K562 (cell line): ENCODE measurements around the gene CPT1C. TPM values are rescaled to one million over a fixed set of nuclear protein-coding genes. Genes with fewer than 3 reads are reported as not detected.

Experiments used
- ATAC-seq: fragments of 200-7000 bp; cut with Tn5 transposase; 3 replicates; pipeline ENCODE4 v1.9.1; 2020; ENCODE audit warnings: moderate library complexity
- BruUV-seq: library from RNA; stranded (reverse); fragments of 400-500 nt; replicated peaks from 2 replicates; lab custom pipeline; 2021; lab: Mats Ljungman, UMichigan
- CTCF ChIA-PET: fragments of 300-600 bp; formaldehyde crosslinking; extraction: SDS; loops from one replicate; lab custom pipeline; 2021; ENCODE audit warnings: low intra/inter-chr PET ratio; lab: Yijun Ruan, JAX
- POLR2A ChIA-PET: fragments of 300-600, 350-650 bp; sonication (Branson Sonifier 250); formaldehyde crosslinking; extraction: SDS; loops from one replicate; lab custom pipeline; 2021; ENCODE audit warnings: antibody characterized with exemption, inconsistent platforms; lab: Yijun Ruan, JAX
- DNase-seq, 4 experiments: peaks; one replicate each; pipeline versions ENCODE4 v3.0.0 to v3.0.0-alpha.2; 2011 to 2018; ENCODE audit warnings: low spot score in 3 of 4, mixed read lengths in 3 of 4; ENCODE audit errors: extremely low read depth in 1 of 4
- FAIRE-seq: peaks from 2 replicates; lab custom pipeline; 2011; peaks lifted over from hg19 to GRCh38; lab: Jason Lieb, UNC
- H2AFZ ChIP-seq: 2 replicates; pipeline ENCODE4 v1.6.0; 2011; ENCODE audit warnings: low read depth, low read length, control low read depth, inconsistent platforms
- H3K27ac ChIP-seq: fragments of 200-600 bp; 3 replicates; pipeline ENCODE4 v1.8.0; 2011; ENCODE audit warnings: low read depth, mild to moderate bottlenecking, control low read depth, inconsistent platforms, low read length, moderate library complexity, mixed read lengths; ENCODE audit errors: extremely low read depth
- H3K27me3 ChIP-seq, 2 experiments: fragments of 300-600 bp in 1 of 2; 2 replicates in 1 of 2; 3 replicates in 1 of 2; pipeline versions ENCODE4 v1.6.0 to v1.8.0; 2011; ENCODE audit warnings: inconsistent platforms in 2 of 2, low read length in 2 of 2, mild to moderate bottlenecking in 1 of 2, mixed read lengths in 1 of 2, moderate library complexity in 1 of 2; ENCODE audit not compliant: control insufficient read depth in 2 of 2, insufficient read depth in 2 of 2
- H3K36me3 ChIP-seq: fragments of 300-600 bp; 3 replicates; pipeline ENCODE4 v1.8.0; 2011; ENCODE audit warnings: mild to moderate bottlenecking, low read length, inconsistent platforms; ENCODE audit not compliant: control insufficient read depth, insufficient read depth
- H3K4me1 ChIP-seq, 2 experiments: fragments of 200-600 bp in 1 of 2; replicated peaks in 1 of 2; 2 replicates in 1 of 2; 3 replicates in 1 of 2; pipeline versions ENCODE4 v1.5.1 to v1.8.0; 2011; ENCODE audit warnings: inconsistent platforms in 2 of 2, low read length in 2 of 2, mild to moderate bottlenecking in 1 of 2, mixed read lengths in 1 of 2, moderate library complexity in 1 of 2; ENCODE audit not compliant: control insufficient read depth in 2 of 2, insufficient read depth in 2 of 2
- H3K4me2 ChIP-seq: 2 replicates; pipeline ENCODE4 v1.6.1; 2011; ENCODE audit warnings: low read length, control low read depth, inconsistent platforms, mixed read lengths; ENCODE audit not compliant: insufficient read depth
- H3K4me3 ChIP-seq: fragments of 200-600 bp; sonication (generic), shearing (Covaris generic); 2 replicates; pipeline ENCODE4 v1.5.1; 2016; ENCODE audit warnings: control low read depth, inconsistent platforms
- H3K79me2 ChIP-seq: fragments of 200-600 bp; 3 replicates; pipeline ENCODE4 v1.8.0; 2011; ENCODE audit warnings: low read length, inconsistent platforms; ENCODE audit not compliant: control insufficient read depth, insufficient read depth
- H3K9ac ChIP-seq, 2 experiments: 2 replicates each; pipeline versions ENCODE4 v1.6.0 to v1.6.1; 2011; ENCODE audit warnings: low read depth in 2 of 2, low read length in 2 of 2, control low read depth in 1 of 2, inconsistent platforms in 1 of 2, mild to moderate bottlenecking in 1 of 2, mixed read lengths in 1 of 2; ENCODE audit not compliant: insufficient read depth in 1 of 2
- H3K9me1 ChIP-seq: one replicate; pipeline ENCODE4 v1.6.0; 2011; ENCODE audit warnings: inconsistent platforms, mild to moderate bottlenecking, low read length, moderate library complexity; ENCODE audit not compliant: control insufficient read depth, insufficient read depth
- H3K9me3 ChIP-seq: replicated peaks from 2 replicates; pipeline ENCODE4 v1.5.1; 2011; ENCODE audit warnings: low read depth, low read length, inconsistent platforms; ENCODE audit not compliant: control insufficient read depth, insufficient read depth
- H4K20me1 ChIP-seq: replicated peaks from 2 replicates; pipeline ENCODE4 v1.6.1; 2011; ENCODE audit warnings: low read length, inconsistent platforms, mixed read lengths; ENCODE audit not compliant: control insufficient read depth, insufficient read depth
- FOXA1 ChIP-seq: fragments of 450-650 bp; IDR thresholded peaks from 2 replicates; pipeline ENCODE4 v1.6.1; 2016; ENCODE audit warnings: mild to moderate bottlenecking, borderline replicate concordance
- HOXB6 ChIP-seq: fragments of 250-450 bp; sonication (Bioruptor Pico); IDR thresholded peaks from 2 replicates; pipeline ENCODE4 v1.5.1; 2022; ENCODE audit warnings: mild to moderate bottlenecking, borderline replicate concordance
- IFI16 ChIP-seq: fragments of 250-450 bp; sonication (Bioruptor Pico); IDR thresholded peaks from 2 replicates; pipeline ENCODE4 v2.1.2; 2022; ENCODE audit warnings: mild to moderate bottlenecking, inconsistent platforms
- ZBED1 ChIP-seq: IDR thresholded peaks from 2 replicates; pipeline ENCODE4 v1.6.1; 2014
- ZFP1 ChIP-seq: fragments of 450-650 bp; formaldehyde crosslinking; IDR thresholded peaks from 2 replicates; pipeline ENCODE4 v1.4.0; 2020; ENCODE audit warnings: mild to moderate bottlenecking, mixed read lengths
- ZKSCAN1 ChIP-seq: fragments of 150-350 bp; IDR thresholded peaks from 2 replicates; pipeline ENCODE4 v1.6.1; 2016; ENCODE audit warnings: low read depth, low read length
- ZNF174 ChIP-seq: fragments of 250-450 bp; sonication (Bioruptor Pico); IDR thresholded peaks from 2 replicates; pipeline ENCODE4 v1.4.0; 2020; ENCODE audit warnings: mild to moderate bottlenecking
- ZNF316 ChIP-seq: fragments of 450-650 bp; IDR thresholded peaks from 2 replicates; pipeline ENCODE4 v1.6.1; 2016
- ZNF408 ChIP-seq: fragments of 250-450 bp; sonication (Bioruptor Pico); IDR thresholded peaks from 2 replicates; pipeline ENCODE4 v1.4.0; 2020; ENCODE audit warnings: low read depth, mild to moderate bottlenecking, moderate library complexity
- ZNF766 ChIP-seq: fragments of 200-800 bp; sonication (Bioruptor generic); conservative IDR thresholded peaks from 2 replicates; pipeline ENCODE4 v1.6.1; 2016; ENCODE audit warnings: missing genetic modification characterization, missing compliant biosample characterization
- WGBS: fragments of 100-300 bp; shearing (Covaris generic); methylation state at CpG from one replicate; pipeline ENCODE4 v1.1.6; 2016; ENCODE audit warnings: low coverage, mixed read lengths; ENCODE audit not compliant: insufficient coverage; ENCODE audit errors: missing lambda C conversion rate; 5-methylcytosine and 5-hydroxymethylcytosine counted together
- in situ Hi-C: fragments of 300-500 bp; cut with MboI; formaldehyde crosslinking; loops from 4 replicates; pipeline ENCODE4 v1.15.0; 2018; ENCODE audit warnings: inconsistent platforms, mixed read lengths
- intact Hi-C: fragments of 100-400 bp; cut with micrococcal nuclease; formaldehyde crosslinking; loops from 2 replicates; pipeline ENCODE4 v1.14.2; 2022
- polyA plus RNA-seq, 8 experiments: library from polyadenylated mRNA; depleted of rRNA in 4 of 8; stranded (reverse) in 5 of 8; unstranded in 3 of 8; fragments of >200 nt; fragmentation: Nextera tagmentation in 2 of 8; fragmentation: Illumina TruSeq in 1 of 8; extraction: Ambion mirVana in 2 of 8; extraction: Trizol in 1 of 8; gene quantifications; 2 replicates each; pipeline versions ENCODE4 v1.2.1 to v1.2.3, GENCODE V29; 2011 to 2014; ENCODE audit warnings: inconsistent platforms in 1 of 8, missing spikeins in 1 of 8
- total RNA-seq, 7 experiments: library from RNA; depleted of rRNA in 6 of 7; stranded (reverse); fragments of >200 nt in 6 of 7; fragmentation: Illumina TruSeq in 2 of 7; extraction: Trizol in 2 of 7; gene quantifications; 2 replicates each; pipeline versions ENCODE4 v1.2.1 to v1.2.3, GENCODE V29; 2011 to 2021; ENCODE audit warnings: low replicate concordance in 1 of 7
- TF ChIP-seq, protein P1 (sequence below): fragments of 450-650 bp; IDR thresholded peaks from 2 replicates; pipeline ENCODE4 v1.6.1; 2017; ENCODE audit warnings: antibody characterized with exemption

The CPT1C gene
- total and polyA plus RNA-seq, 9 of the 15 experiments (the other 6 are each of a cell fraction or from before 2014, with no cell fraction given), result 1.9 to 12.3 (median 3.0) TPM

GRCh38 chr19:49682274-49682673 lies 8.6 kb upstream of the CPT1C start:
- Histone ChIP-seq H4K20me1 (peaks cover 19% of the 10 kb centered on the region), H3K79me2 (peaks cover 49% of the 10 kb centered on the region), H3K27me3 (no peaks in the 10 kb centered on the region), H3K27ac (no peak overlapping the region), H2AFZ (no peak overlapping the region), H3K9me1 (peaks cover 3% of the 10 kb centered on the region), H3K4me1 (peaks cover 23 to 69% of the 10 kb centered on the region in 2 experiments), H3K36me3 (peaks cover 79% of the 10 kb centered on the region), H3K9me3 (no peaks in the 10 kb centered on the region), H3K9ac (no peak overlapping the region), H3K4me2 (no peak overlapping the region), H3K4me3 (no peak overlapping the region)
- DNase-seq (no peak), ATAC-seq (no peak), FAIRE-seq (no peak)
- POLR2A ChIA-PET, result no interaction called here
- BruUV-seq, result no TSS peak
- CTCF ChIA-PET, result no interaction called here
- TF ChIP-seq FOXA1 (no peak), ZNF766 (CRISPR knock-in tag) (no peak), HOXB6 (CRISPR knock-in tag) (no peak), ZFP1 (CRISPR knock-in tag) (no peak), ZNF174 (no peak), ZKSCAN1 (no peak), ZNF316 (no peak), IFI16 (CRISPR knock-in tag) (no peak), ZNF408 (CRISPR knock-in tag) (no peak), ZBED1 (no peak)
- TF ChIP-seq, protein P1, sequence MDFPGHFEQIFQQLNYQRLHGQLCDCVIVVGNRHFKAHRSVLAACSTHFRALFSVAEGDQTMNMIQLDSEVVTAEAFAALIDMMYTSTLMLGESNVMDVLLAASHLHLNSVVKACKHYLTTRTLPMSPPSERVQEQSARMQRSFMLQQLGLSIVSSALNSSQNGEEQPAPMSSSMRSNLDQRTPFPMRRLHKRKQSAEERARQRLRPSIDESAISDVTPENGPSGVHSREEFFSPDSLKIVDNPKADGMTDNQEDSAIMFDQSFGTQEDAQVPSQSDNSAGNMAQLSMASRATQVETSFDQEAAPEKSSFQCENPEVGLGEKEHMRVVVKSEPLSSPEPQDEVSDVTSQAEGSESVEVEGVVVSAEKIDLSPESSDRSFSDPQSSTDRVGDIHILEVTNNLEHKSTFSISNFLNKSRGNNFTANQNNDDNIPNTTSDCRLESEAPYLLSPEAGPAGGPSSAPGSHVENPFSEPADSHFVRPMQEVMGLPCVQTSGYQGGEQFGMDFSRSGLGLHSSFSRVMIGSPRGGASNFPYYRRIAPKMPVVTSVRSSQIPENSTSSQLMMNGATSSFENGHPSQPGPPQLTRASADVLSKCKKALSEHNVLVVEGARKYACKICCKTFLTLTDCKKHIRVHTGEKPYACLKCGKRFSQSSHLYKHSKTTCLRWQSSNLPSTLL, result no peak
- in situ Hi-C loops, result no loop called here
- intact Hi-C loops, result no loop called here
- 97% methylated on average over 8 of the region's 8 CpGs for whole genome bisulfite sequencing
